SK-N-MC (cell line): ENCODE data around the gene ITPKA.

Experiments used
- DNase-seq: peaks from one replicate; pipeline ENCODE4 v3.0.0-alpha.2; 2011; ENCODE audit warnings: low read depth, low spot score
- H3K27ac ChIP-seq: fragments of 200-600 bp; sonication (generic); 2 replicates; pipeline ENCODE4 v1.5.1; 2016; ENCODE audit warnings: mixed run types
- H3K36me3 ChIP-seq: fragments of 200-600 bp; sonication (generic); 2 replicates; pipeline ENCODE4 v1.6.1; 2017; ENCODE audit warnings: antibody characterized with exemption, low read length, mixed read lengths; ENCODE audit not compliant: insufficient read depth
- H3K4me3 ChIP-seq: fragments of 200-600 bp; sonication (generic); 2 replicates; pipeline ENCODE4 v1.5.1; 2016
- H3K9ac ChIP-seq: fragments of 200-600 bp; sonication (generic); 2 replicates; pipeline ENCODE4 v1.8.0; 2017; ENCODE audit warnings: mixed run types, mixed read lengths; ENCODE audit not compliant: insufficient read length
- H3K9me3 ChIP-seq: fragments of 200-600 bp; sonication (generic); 2 replicates; pipeline ENCODE4 v1.6.1; 2017; ENCODE audit warnings: low read depth, mild to moderate bottlenecking, antibody characterized with exemption, low read length, moderate library complexity, mixed read lengths
- EZH2 ChIP-seq: fragments of 200-600 bp; sonication (generic); IDR thresholded peaks from one replicate; pipeline ENCODE4 v1.6.1; 2017; ENCODE audit warnings: antibody characterized with exemption
- FOXP2 ChIP-seq: optimal IDR thresholded peaks from 2 replicates; pipeline ENCODE3; 2011; ENCODE audit warnings: mild to moderate bottlenecking, moderate library complexity; ENCODE audit not compliant: insufficient read depth; ENCODE audit errors: extremely low read length, control extremely low read depth
- POLR2AphosphoS5 ChIP-seq: IDR thresholded peaks from 2 replicates; pipeline ENCODE4 v1.6.1; 2012; ENCODE audit warnings: mild to moderate bottlenecking, low read depth, low read length, borderline replicate concordance

ITPKA gene

DNA sequence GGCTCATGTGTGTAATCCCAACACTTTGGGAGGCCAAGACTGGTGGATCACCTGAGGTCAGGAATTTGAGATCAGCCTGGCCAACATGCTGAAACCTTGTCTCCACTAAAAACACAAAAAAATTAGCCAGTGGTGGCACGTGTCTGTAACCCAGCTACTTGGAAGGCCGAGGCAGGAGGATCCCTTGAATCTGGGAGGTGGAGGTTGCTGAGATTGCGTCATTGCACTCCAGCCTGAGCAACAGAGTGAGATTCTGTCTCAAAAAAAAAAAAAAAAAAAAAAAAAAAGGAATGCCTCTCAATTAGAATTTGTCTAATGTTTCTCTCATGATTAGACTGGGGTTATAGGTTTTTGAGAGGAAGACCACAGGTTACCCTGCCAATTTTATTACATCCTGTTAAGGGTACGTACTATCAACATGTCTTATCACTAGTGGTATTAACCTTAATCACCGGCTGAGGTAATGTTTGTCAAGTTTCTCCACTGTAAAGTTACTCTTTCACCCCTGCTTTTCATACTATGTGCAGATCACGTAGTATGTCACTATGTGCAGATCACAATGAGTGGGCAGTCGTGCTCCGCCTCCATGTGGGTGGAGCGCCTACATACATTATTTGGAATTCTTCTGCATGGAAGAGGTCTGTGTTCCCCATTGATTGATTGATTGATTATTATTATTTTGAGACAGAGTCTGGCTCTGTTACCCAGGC is 56.5 kb downstream of the ITPKA start:
- H3K4me3 ChIP-seq, result no peak overlapping the region
- no peak for TF ChIP-seq EZH2
- TF ChIP-seq POLR2AphosphoS5, result no peak
- TF ChIP-seq FOXP2, result no peak
- no peak overlapping the region for H3K27ac ChIP-seq
- H3K9ac ChIP-seq, result no peak overlapping the region
- H3K9me3 ChIP-seq, result no peaks in the 10 kb centered on the region
- no peaks in the 10 kb centered on the region for H3K36me3 ChIP-seq
- DNase-seq, result no peak
